DND-41 (cell line): Measurements from ENCODE around the gene RXRB.

ENCODE experiments used
- ATAC-seq: fragments of 200-7000 bp; cut with Tn5 transposase; 3 replicates; pipeline ENCODE4 v1.9.1; 2021; ENCODE audit warnings: low read depth; ENCODE audit not compliant: insufficient read depth
- DNase-seq: peaks from one replicate; pipeline ENCODE4 v3.0.0-alpha.2; 2020
- H2AFZ ChIP-seq: 2 replicates; pipeline ENCODE4 v1.6.0; 2012; ENCODE audit warnings: low read depth, low read length
- H3K27ac ChIP-seq: 2 replicates; pipeline ENCODE4 v1.5.1; 2012; ENCODE audit warnings: low read length, inconsistent platforms
- H3K27me3 ChIP-seq: fragments of 200-600 bp; sonication (generic); 2 replicates; pipeline ENCODE4 v1.6.0; 2012; ENCODE audit warnings: low read length, mild to moderate bottlenecking, inconsistent platforms; ENCODE audit not compliant: insufficient read depth, poor library complexity
- H3K36me3 ChIP-seq: 2 replicates; pipeline ENCODE4 v1.5.1; 2012; ENCODE audit warnings: low read length, inconsistent platforms; ENCODE audit not compliant: insufficient read depth
- H3K4me1 ChIP-seq: 2 replicates; pipeline ENCODE4 v1.5.1; 2012; ENCODE audit warnings: mild to moderate bottlenecking, low read length; ENCODE audit not compliant: insufficient read depth
- H3K4me2 ChIP-seq: 2 replicates; pipeline ENCODE4 v1.6.0; 2012; ENCODE audit warnings: mild to moderate bottlenecking, moderate library complexity, low read length, inconsistent platforms; ENCODE audit not compliant: insufficient read depth
- H3K4me3 ChIP-seq, 2 experiments: fragments of 200-600 bp in 1 of 2; shearing (Covaris generic) in 1 of 2; 2 replicates each; pipeline ENCODE4 v1.5.1; 2012 to 2016; ENCODE audit warnings: inconsistent platforms in 2 of 2, low read length in 2 of 2, mild to moderate bottlenecking in 2 of 2, low read depth in 1 of 2, moderate library complexity in 1 of 2
- H3K79me2 ChIP-seq: 2 replicates; pipeline ENCODE4 v1.6.0; 2012; ENCODE audit warnings: low read length, inconsistent platforms; ENCODE audit not compliant: insufficient read depth
- H3K9ac ChIP-seq: 2 replicates; pipeline ENCODE4 v1.6.0; 2012; ENCODE audit warnings: low read depth, mild to moderate bottlenecking, inconsistent platforms, low read length, moderate library complexity
- H3K9me3 ChIP-seq: 2 replicates; pipeline ENCODE4 v1.5.1; 2012; ENCODE audit warnings: low read length, moderate library complexity, mild to moderate bottlenecking, inconsistent platforms; ENCODE audit not compliant: insufficient read depth, severe bottlenecking
- H4K20me1 ChIP-seq: 2 replicates; pipeline ENCODE4 v1.6.0; 2012; ENCODE audit warnings: low read length; ENCODE audit not compliant: insufficient read depth
- CTCF ChIP-seq: IDR thresholded peaks from 2 replicates; pipeline ENCODE4 v1.5.1; 2012; ENCODE audit warnings: borderline replicate concordance, low read length, moderate library complexity, mild to moderate bottlenecking; ENCODE audit not compliant: poor library complexity, severe bottlenecking; ENCODE audit errors: extremely low read depth
- EZH2 ChIP-seq: IDR thresholded peaks from 3 replicates; pipeline ENCODE4 v1.6.1; 2012; ENCODE audit warnings: borderline replicate concordance, low read depth, mild to moderate bottlenecking, moderate library complexity, low read length, inconsistent platforms; ENCODE audit not compliant: severe bottlenecking

Gene RXRB

GRCh38 chr6:33177552-33178446, 22.7 kb downstream of the RXRB start:
- Histone ChIP-seq H3K4me3 (no peak overlapping the region), H3K27ac (no peak overlapping the region), H3K4me1 (no peaks in the 10 kb centered on the region), H4K20me1 (no peaks in the 10 kb centered on the region), H3K36me3 (no peaks in the 10 kb centered on the region), H3K79me2 (no peaks in the 10 kb centered on the region), H3K9me3 (no peaks in the 10 kb centered on the region), H2AFZ (no peak overlapping the region), H3K4me2 (no peak overlapping the region), H3K9ac (no peak overlapping the region), H3K27me3 (no peaks in the 10 kb centered on the region)
- TF ChIP-seq EZH2 (no peak), CTCF (no peak)
- ATAC-seq (no peak), DNase-seq (no peak)

GRCh38 chr6:33176906-33177305, 23.6 kb downstream of the RXRB start:
- Histone ChIP-seq H3K9me3 (no peaks in the 10 kb centered on the region), H3K27me3 (no peaks in the 10 kb centered on the region), H3K36me3 (no peaks in the 10 kb centered on the region), H2AFZ (no peak overlapping the region), H3K4me3 (no peak overlapping the region), H4K20me1 (no peaks in the 10 kb centered on the region), H3K9ac (no peak overlapping the region), H3K4me1 (no peaks in the 10 kb centered on the region), H3K79me2 (no peaks in the 10 kb centered on the region), H3K27ac (no peak overlapping the region), H3K4me2 (no peak overlapping the region)
- DNase-seq (no peak), ATAC-seq (no peak)
- TF ChIP-seq CTCF (no peak), EZH2 (no peak)

DNA sequence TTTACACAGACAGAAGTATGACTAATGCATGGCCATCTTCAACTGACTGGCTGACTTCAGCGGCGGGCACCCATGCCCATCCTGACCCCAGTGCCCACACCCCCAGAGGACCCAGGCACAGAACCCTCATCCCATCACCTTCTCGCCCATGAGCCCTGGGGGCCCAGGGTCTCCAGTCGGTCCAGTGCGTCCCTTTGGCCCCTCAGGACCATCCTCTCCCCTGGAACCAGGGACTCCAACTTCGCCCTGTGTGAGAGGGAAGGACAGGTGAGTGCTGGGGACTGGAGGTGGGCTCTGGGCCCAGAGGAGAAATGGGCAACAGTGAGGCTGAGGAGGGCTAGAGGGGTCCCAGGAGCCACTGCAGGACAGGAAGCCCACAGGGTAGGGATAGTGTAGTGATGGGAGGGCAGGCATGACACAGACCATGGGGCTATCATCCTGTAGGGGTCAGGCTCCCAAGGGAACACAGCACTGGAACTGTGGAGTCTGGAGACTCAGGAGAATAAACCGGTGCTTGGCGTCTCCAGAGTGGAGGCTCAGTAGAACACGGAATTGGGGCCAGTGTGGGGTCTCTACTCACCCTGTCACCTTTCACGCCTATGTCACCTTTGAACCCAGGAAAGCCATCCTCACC, 24.9 kb downstream of the RXRB start:
- H3K36me3 ChIP-seq = no peaks in the 10 kb centered on the region
- no peak overlapping the region for H3K27ac ChIP-seq
- ATAC-seq = no peak
- H2AFZ ChIP-seq = no peak overlapping the region
- no peak overlapping the region for H3K4me3 ChIP-seq
- no peaks in the 10 kb centered on the region for H4K20me1 ChIP-seq
- DNase-seq = no peak
- no peaks in the 10 kb centered on the region for H3K27me3 ChIP-seq
- H3K4me2 ChIP-seq = no peak overlapping the region
- no peak overlapping the region for H3K9ac ChIP-seq
- TF ChIP-seq CTCF (no peak), EZH2 (no peak)
- no peaks in the 10 kb centered on the region for H3K79me2 ChIP-seq
- no peaks in the 10 kb centered on the region for H3K9me3 ChIP-seq
- no peaks in the 10 kb centered on the region for H3K4me1 ChIP-seq
